Esophagus squamous epithelium (tissue), 5 donors: ENCODE measurements around the gene RGS9. TPM values are rescaled to one million over a fixed set of nuclear protein-coding genes. Genes with fewer than 3 reads are reported as not detected.

Experiments
- DNase-seq: peaks from one replicate; lab custom pipeline; 2025; lab: John Stamatoyannopoulos, UW
- H3K27ac ChIP-seq, 4 donors: fragments of 200-600 bp; sonication (generic); one replicate each; pipeline ENCODE4 v1.5.1; 2016 to 2019; ENCODE audit warnings: mild to moderate bottlenecking in 1 of 4
- H3K27me3 ChIP-seq, 4 donors: fragments of 200-600 bp; sonication (generic); 1 replicate in 3 of 4; 2 replicates in 1 of 4; pipeline versions ENCODE4 v1.5.1 to v1.6.0; 2017 to 2021; ENCODE audit warnings: antibody characterized with exemption in 1 of 4
- H3K36me3 ChIP-seq, 3 donors: fragments of 200-600 bp; sonication (generic); one replicate each; pipeline ENCODE4 v1.5.1; 2016 to 2019
- H3K4me1 ChIP-seq, 3 donors: fragments of 200-600 bp; sonication (generic); one replicate each; pipeline ENCODE4 v1.5.1; 2017 to 2019
- H3K4me3 ChIP-seq, 4 donors: fragments of 200-600 bp; sonication (generic); 1 replicate in 3 of 4; 2 replicates in 1 of 4; pipeline ENCODE4 v1.5.1; 2016 to 2019; ENCODE audit warnings: mild to moderate bottlenecking in 2 of 4, moderate library complexity in 1 of 4
- H3K9me3 ChIP-seq, 3 donors: fragments of 200-600 bp; sonication (generic); one replicate each; pipeline ENCODE4 v1.5.1; 2016 to 2019
- CTCF ChIP-seq, 6 experiments: fragments of 450-650 bp in 4 of 6; fragments of 200-600 bp in 2 of 6; sonication (generic) in 2 of 6; IDR thresholded peaks; one replicate each; pipeline ENCODE4 v1.5.1; 2016 to 2019; ENCODE audit warnings: antibody characterized with exemption in 6 of 6, mild to moderate bottlenecking in 4 of 6, moderate library complexity in 4 of 6
- POLR2A ChIP-seq, 4 donors: fragments of 450-650 bp; IDR thresholded peaks; one replicate each; pipeline ENCODE4 v1.6.1; 2017; ENCODE audit warnings: antibody characterized with exemption in 4 of 4, mild to moderate bottlenecking in 4 of 4, moderate library complexity in 3 of 4
- WGBS, 2 donors: methylation state at CpG; one replicate each; pipeline ENCODE4 v1.1.5; 2018; 5-methylcytosine and 5-hydroxymethylcytosine counted together
- intact Hi-C: fragments of 100-400 bp; cut with DNase I; formaldehyde crosslinking; loops from one replicate; pipeline ENCODE4 v1.15.0; 2022
- total RNA-seq, 4 donors: library from RNA; depleted of rRNA; stranded (reverse); fragments of >200 nt; gene quantifications; one replicate each; pipeline ENCODE4 v1.1.0, GENCODE V29; 2016
- donor health status: DM: yes; HTN: yes; CAD: no.

RGS9 gene
- total RNA-seq, 4 donors from 2014 or later: 0.45 to 8.1 (median 2.9) TPM

- TF ChIP-seq POLR2A (IDR thresholded peaks at IDR 0.05) (no peak), CTCF (IDR thresholded peaks at IDR 0.05) (no peak)
- 40 to 76% methylated on average over 2 to 8 of the region's 10 CpGs for WGBS, 2 donors
Measured at GRCh38 chr17:65228287-65228686, 91.1 kb downstream of the RGS9 start.

GRCh38 chr17:65228734-65229620, 91.8 kb downstream of the RGS9 start:
- H3K36me3 ChIP-seq: no peaks in the 10 kb centered on the region
- H3K9me3 ChIP-seq: no peaks in the 10 kb centered on the region
- no peak for TF ChIP-seq POLR2A (IDR thresholded peaks at IDR 0.05)
- peaks cover 0 to 44% (median 0%) of the 10 kb centered on the region in 4 donors for H3K27me3 ChIP-seq
- H3K4me1 ChIP-seq: peaks cover 0 to 13% (median 0%) of the 10 kb centered on the region in 3 donors
- intact Hi-C loops: no loop called here
- WGBS, 2 donors: 48 to 58% methylated on average over 11 to 12 of the region's 12 CpGs
- no peak for DNase-seq
- H3K4me3 ChIP-seq: no peak overlapping the region
- H3K27ac ChIP-seq: no peak overlapping the region

More at GRCh38 chr17:65228287-65228686, 91.1 kb downstream of the RGS9 start:
- Histone ChIP-seq H3K27ac (no peak overlapping the region), H3K27me3 (peaks cover 0 to 44% (median 0%) of the 10 kb centered on the region in 4 donors), H3K36me3 (no peaks in the 10 kb centered on the region), H3K4me3 (no peak overlapping the region), H3K9me3 (no peaks in the 10 kb centered on the region), H3K4me1 (peaks cover 0 to 13% (median 0%) of the 10 kb centered on the region in 3 donors)
- DNase-seq: no peak
- intact Hi-C loops: no loop called here

GRCh38 chr17:65229621-65229995, 92.4 kb downstream of the RGS9 start:
- DNase-seq: no peak
- Histone ChIP-seq H3K36me3 (no peaks in the 10 kb centered on the region), H3K27me3 (peaks cover 0 to 43% (median 0%) of the 10 kb centered on the region in 4 donors), H3K9me3 (no peaks in the 10 kb centered on the region), H3K27ac (no peak overlapping the region), H3K4me3 (no peak overlapping the region), H3K4me1 (peaks cover 0 to 13% (median 0%) of the 10 kb centered on the region in 3 donors)
- 80 to 89% methylated on average over 3 of the region's 3 CpGs for WGBS, 2 donors
- intact Hi-C loops: no loop called here
- no peak for TF ChIP-seq POLR2A (IDR thresholded peaks at IDR 0.05)
- TF ChIP-seq CTCF (IDR thresholded peaks at IDR 0.05): no peak

GRCh38 chr17:65230040-65230439, 92.9 kb downstream of the RGS9 start:
- Histone ChIP-seq H3K27me3 (peaks cover 0 to 39% (median 0%) of the 10 kb centered on the region in 4 donors), H3K4me1 (peaks cover 0 to 13% (median 0%) of the 10 kb centered on the region in 3 donors), H3K4me3 (no peak overlapping the region), H3K9me3 (no peaks in the 10 kb centered on the region), H3K36me3 (no peaks in the 10 kb centered on the region), H3K27ac (no peak overlapping the region)
- 78 to 95% methylated on average over 4 of the region's 4 CpGs for WGBS, 2 donors
- intact Hi-C loops: no loop called here
- no peak for TF ChIP-seq CTCF (IDR thresholded peaks at IDR 0.05)
- no peak for TF ChIP-seq POLR2A (IDR thresholded peaks at IDR 0.05)
- no peak for DNase-seq

GRCh38 chr17:65231086-65231485, 93.9 kb downstream of the RGS9 start:
- DNase-seq: no peak
- Histone ChIP-seq H3K27ac (no peak overlapping the region), H3K4me1 (peaks cover 0 to 13% (median 0%) of the 10 kb centered on the region in 3 donors), H3K36me3 (no peaks in the 10 kb centered on the region), H3K9me3 (no peaks in the 10 kb centered on the region), H3K4me3 (no peak overlapping the region), H3K27me3 (peaks cover 0 to 31% (median 0%) of the 10 kb centered on the region in 4 donors)
- intact Hi-C loops: no loop called here
- WGBS, 2 donors: 66 to 75% methylated on average over 4 to 5 of the region's 5 CpGs
- TF ChIP-seq POLR2A (IDR thresholded peaks at IDR 0.05) (no peak), CTCF (IDR thresholded peaks at IDR 0.05) (no peak)
